Mesothelial cell of epicardium (in vitro differentiated cells): ENCODE results near the gene FXR2. TPM values are rescaled to one million over a fixed set of nuclear protein-coding genes. Genes with fewer than 3 reads are reported as not detected.

Source experiments
- DNase-seq, 2 experiments: peaks; one replicate each; pipeline ENCODE4 v3.0.0; 2021; ENCODE audit warnings: low spot score in 2 of 2; ENCODE audit not compliant: unreplicated experiment in 2 of 2
- H3K27ac Mint-ChIP-seq: 2 replicates; pipeline ENCODE4 v1.8.0; 2021; ENCODE audit warnings: mixed read lengths
- H3K27me3 Mint-ChIP-seq: 2 replicates; pipeline ENCODE4 v1.8.0; 2021; ENCODE audit warnings: low read depth, mixed read lengths
- H3K36me3 Mint-ChIP-seq: 2 replicates; pipeline ENCODE4 v1.8.0; 2021; ENCODE audit warnings: mixed read lengths
- H3K4me1 Mint-ChIP-seq: 2 replicates; pipeline ENCODE4 v1.8.0; 2021; ENCODE audit warnings: mixed read lengths
- H3K4me3 Mint-ChIP-seq: 2 replicates; pipeline ENCODE4 v1.8.0; 2021; ENCODE audit warnings: mild to moderate bottlenecking, moderate library complexity, mixed read lengths
- H3K9me3 Mint-ChIP-seq: 2 replicates; pipeline ENCODE4 v1.8.0; 2021; ENCODE audit warnings: mixed read lengths
- total RNA-seq: library from RNA; stranded (reverse); gene quantifications from 3 replicates; pipeline ENCODE4 v1.2.1, GENCODE V29; 2021
- TF ChIP-seq, protein P1 (sequence below): fragments of 200-600 bp; sonication (generic); IDR thresholded peaks from one replicate; pipeline ENCODE4 v1.5.0; 2021; ENCODE audit warnings: antibody characterized with exemption; ENCODE audit not compliant: unreplicated experiment

FXR2 gene
- total RNA-seq = 43.2 to 44.5 TPM (median 43.4 TPM) in 3 replicates

GRCh38 chr17:7614425-7615264, at the start of gene FXR2:
Gene FXR2, minus strand, starts transcription at chr17:7614897. Its CDS starts 365 bp downstream, at chr17:7614532.
- no peaks in the 10 kb centered on the region for H3K27me3 Mint-ChIP-seq

DNA sequence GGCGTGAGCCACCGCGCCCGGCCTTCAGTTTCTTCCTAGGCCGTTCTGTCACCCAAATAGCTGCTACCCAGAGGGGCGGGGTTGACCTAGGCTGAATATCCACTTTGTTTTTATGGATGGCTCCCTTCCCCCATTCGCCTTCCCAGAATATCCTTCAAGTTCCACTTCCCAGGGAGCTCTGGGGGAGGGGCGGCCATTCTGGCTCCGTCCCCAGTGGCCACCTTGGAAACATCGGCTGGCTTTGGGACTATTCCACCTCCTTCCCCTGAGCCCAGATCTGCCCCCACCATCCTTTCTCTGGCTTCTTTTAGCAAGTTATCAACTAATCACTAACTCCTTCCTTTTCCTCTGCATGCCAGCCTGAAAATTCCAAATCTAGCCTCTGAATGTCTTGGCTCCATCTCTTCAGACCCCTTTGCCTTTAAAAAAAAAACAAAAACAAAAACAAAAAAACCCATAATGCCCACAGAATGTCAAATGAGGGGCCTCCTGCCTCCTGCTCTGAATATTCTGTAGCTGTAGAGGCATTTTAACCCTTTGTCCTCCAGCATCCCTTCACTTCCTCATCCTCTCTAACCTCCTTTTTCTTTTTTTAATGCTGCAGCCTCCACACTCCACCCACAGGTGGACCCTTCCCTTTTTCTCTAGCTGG, 42.4 kb upstream of the FXR2 start:
- TF ChIP-seq, protein P1, sequence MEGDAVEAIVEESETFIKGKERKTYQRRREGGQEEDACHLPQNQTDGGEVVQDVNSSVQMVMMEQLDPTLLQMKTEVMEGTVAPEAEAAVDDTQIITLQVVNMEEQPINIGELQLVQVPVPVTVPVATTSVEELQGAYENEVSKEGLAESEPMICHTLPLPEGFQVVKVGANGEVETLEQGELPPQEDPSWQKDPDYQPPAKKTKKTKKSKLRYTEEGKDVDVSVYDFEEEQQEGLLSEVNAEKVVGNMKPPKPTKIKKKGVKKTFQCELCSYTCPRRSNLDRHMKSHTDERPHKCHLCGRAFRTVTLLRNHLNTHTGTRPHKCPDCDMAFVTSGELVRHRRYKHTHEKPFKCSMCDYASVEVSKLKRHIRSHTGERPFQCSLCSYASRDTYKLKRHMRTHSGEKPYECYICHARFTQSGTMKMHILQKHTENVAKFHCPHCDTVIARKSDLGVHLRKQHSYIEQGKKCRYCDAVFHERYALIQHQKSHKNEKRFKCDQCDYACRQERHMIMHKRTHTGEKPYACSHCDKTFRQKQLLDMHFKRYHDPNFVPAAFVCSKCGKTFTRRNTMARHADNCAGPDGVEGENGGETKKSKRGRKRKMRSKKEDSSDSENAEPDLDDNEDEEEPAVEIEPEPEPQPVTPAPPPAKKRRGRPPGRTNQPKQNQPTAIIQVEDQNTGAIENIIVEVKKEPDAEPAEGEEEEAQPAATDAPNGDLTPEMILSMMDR = no peak
- Mint-ChIP-seq H3K27ac (peak overlapping the region; percentile 27), H3K9me3 (no peaks in the 10 kb centered on the region), H3K4me3 (no peak overlapping the region), H3K4me1 (peaks cover 28% of the 10 kb centered on the region), H3K36me3 (no peaks in the 10 kb centered on the region), H3K27me3 (peaks cover 29% of the 10 kb centered on the region)
- no peak for DNase-seq

More at GRCh38 chr17:7614425-7615264, at the start of gene FXR2:
- Mint-ChIP-seq H3K36me3 (peaks cover 3% of the 10 kb centered on the region), H3K27ac (peak within 1 kb of the TSS; percentile 94), H3K4me1 (peaks cover 35% of the 10 kb centered on the region), H3K9me3 (no peaks in the 10 kb centered on the region), H3K4me3 (peak within 1 kb of the TSS; percentile 88)
- TF ChIP-seq, protein P1 = peak; percentile 56
- peak; percentile 99 to 100 for DNase-seq

GRCh38 chr17:7655541-7655840, 40.8 kb upstream of the FXR2 start:
- no peak overlapping the region for H3K27ac Mint-ChIP-seq
- no peaks in the 10 kb centered on the region for H3K9me3 Mint-ChIP-seq
- no peak for DNase-seq
- no peak overlapping the region for H3K4me3 Mint-ChIP-seq
- H3K4me1 Mint-ChIP-seq = peaks cover 37% of the 10 kb centered on the region
- peaks cover 40% of the 10 kb centered on the region for H3K27me3 Mint-ChIP-seq
- TF ChIP-seq, protein P1 = no peak
- no peaks in the 10 kb centered on the region for H3K36me3 Mint-ChIP-seq

GRCh38 chr17:7654832-7655540, 40.3 kb upstream of the FXR2 start:
- Mint-ChIP-seq H3K27ac (peak overlapping the region; percentile 66), H3K27me3 (peaks cover 45% of the 10 kb centered on the region), H3K4me1 (peaks cover 42% of the 10 kb centered on the region), H3K9me3 (no peaks in the 10 kb centered on the region), H3K4me3 (no peak overlapping the region), H3K36me3 (no peaks in the 10 kb centered on the region)
- DNase-seq = no peak
- TF ChIP-seq, protein P1 = no peak

DNA sequence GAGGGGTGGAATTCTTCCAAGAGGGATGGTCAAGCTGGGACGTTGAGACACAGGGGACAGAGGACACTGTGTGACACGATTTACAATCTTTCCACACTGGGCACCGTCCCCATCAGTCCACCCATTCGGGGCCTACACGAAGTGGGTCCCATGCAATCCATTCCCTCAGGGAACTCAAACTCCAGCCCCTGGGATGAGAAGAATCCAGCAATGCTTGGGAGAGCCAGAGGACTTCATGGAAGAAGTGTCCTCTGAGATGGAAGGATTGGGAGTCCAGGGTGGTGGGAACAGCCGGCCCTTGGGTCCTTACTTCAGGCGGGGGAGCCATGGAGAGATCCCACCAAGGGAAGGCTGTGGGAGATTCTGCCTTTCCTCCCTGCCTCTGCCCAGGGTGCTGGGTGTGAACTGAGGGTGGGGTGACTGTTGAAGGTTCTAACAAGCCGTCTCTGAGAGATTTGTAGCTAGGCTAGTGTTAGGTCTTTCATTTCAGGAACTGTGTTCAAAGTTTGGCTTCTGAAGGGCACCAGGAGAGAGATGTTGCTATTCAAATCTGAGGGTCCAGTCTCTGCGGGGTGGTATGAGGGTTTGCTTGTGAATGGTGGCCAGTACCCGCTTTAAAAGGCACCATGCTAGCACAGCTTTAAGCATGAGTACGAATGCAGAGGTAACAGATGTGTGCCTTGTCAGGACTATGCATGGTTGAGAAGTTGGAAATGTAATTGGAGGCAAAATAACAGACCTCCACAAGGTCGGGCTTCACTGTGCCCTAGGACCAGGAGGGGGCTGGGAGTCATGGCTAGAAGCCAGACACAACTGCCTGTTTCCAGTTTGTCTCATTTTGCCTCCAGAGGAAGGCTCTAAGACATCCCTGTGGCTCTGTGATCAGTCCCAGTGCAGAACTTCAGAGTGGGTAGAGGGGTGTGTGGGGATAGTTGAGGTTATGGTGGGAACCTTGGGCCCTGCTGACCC, 38.0 kb upstream of the FXR2 start:
- TF ChIP-seq, protein P1 = no peak
- Mint-ChIP-seq H3K9me3 (no peaks in the 10 kb centered on the region), H3K4me3 (peak overlapping the region; percentile 66), H3K27ac (no peak overlapping the region), H3K4me1 (peaks cover 44% of the 10 kb centered on the region), H3K36me3 (no peaks in the 10 kb centered on the region), H3K27me3 (peaks cover 60% of the 10 kb centered on the region)
- no peak for DNase-seq
